ENCODE measurements around the gene PPP1R1B.

DNA sequence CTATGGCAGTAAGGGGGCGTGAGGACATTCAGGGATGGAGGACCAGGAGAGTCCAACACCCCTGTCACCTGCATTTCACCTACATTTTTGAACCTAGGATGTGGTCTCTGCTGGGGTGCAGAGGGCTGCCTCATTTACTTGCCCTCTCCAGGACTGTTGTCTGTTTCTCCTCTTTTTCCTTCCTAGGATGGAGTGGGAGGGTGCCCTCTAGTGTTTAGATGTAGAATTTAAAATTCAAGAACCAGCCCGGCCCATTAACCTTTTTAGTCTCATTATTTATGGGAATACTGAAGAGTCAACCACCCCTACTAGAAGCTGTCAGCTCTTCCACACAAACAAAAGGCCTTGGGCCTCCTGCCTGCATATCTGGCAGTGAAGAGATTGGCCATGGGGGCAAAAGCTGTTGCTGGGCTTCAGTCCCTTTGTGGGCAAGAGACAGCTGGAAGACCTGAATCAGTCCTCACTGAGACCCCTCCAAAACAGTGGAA lies 7.7 kb downstream of the PPP1R1B start:
- TF ChIP-seq, protein P1, sequence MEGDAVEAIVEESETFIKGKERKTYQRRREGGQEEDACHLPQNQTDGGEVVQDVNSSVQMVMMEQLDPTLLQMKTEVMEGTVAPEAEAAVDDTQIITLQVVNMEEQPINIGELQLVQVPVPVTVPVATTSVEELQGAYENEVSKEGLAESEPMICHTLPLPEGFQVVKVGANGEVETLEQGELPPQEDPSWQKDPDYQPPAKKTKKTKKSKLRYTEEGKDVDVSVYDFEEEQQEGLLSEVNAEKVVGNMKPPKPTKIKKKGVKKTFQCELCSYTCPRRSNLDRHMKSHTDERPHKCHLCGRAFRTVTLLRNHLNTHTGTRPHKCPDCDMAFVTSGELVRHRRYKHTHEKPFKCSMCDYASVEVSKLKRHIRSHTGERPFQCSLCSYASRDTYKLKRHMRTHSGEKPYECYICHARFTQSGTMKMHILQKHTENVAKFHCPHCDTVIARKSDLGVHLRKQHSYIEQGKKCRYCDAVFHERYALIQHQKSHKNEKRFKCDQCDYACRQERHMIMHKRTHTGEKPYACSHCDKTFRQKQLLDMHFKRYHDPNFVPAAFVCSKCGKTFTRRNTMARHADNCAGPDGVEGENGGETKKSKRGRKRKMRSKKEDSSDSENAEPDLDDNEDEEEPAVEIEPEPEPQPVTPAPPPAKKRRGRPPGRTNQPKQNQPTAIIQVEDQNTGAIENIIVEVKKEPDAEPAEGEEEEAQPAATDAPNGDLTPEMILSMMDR (IDR thresholded peaks at IDR 0.05), result peak; percentile 69 to 80 (median 78)
- TF ChIP-seq POLR2A (IDR thresholded peaks at IDR 0.05), result peak in 1 of 2 donors; percentile 26

Measured in adrenal gland (tissue), 5 donors.